HCT116 (cell line): ENCODE measurements around the gene CAMSAP1. TPM values are rescaled to one million over a fixed set of nuclear protein-coding genes. Genes with fewer than 3 reads are reported as not detected.

Experiments
- ATAC-seq: fragments of 200-7000 bp; cut with Tn5 transposase; 2 replicates; pipeline ENCODE4 v1.9.1; 2020; ENCODE audit warnings: mild to moderate bottlenecking, moderate library complexity
- BruUV-seq: library from RNA; stranded (reverse); fragments of 400-500 nt; replicated peaks from 2 replicates; lab custom pipeline; 2021; lab: Mats Ljungman, UMichigan
- CTCF ChIA-PET: fragments of 300-600 bp; sonication (Branson Sonifier 250); formaldehyde crosslinking; loops from one replicate; lab custom pipeline; 2021; ENCODE audit warnings: antibody characterized with exemption; lab: Charles Lee
- POLR2A ChIA-PET: fragments of 300-600, 350-600 bp; sonication (Branson Sonifier 250); formaldehyde crosslinking; loops from one replicate; lab custom pipeline; 2021; ENCODE audit warnings: antibody characterized with exemption; lab: Charles Lee
- RAD21 ChIA-PET, 2 experiments: fragments of 300-600 bp; sonication (Branson Sonifier 250); formaldehyde crosslinking; loops; one replicate each; lab custom pipeline; 2023; ENCODE audit warnings: low total read pairs in 2 of 2; ENCODE audit not compliant: uncharacterized antibody in 2 of 2, unreplicated experiment in 2 of 2, low non-redundant PET in 1 of 2; lab: Charles Lee
- DNase-seq: peaks from one replicate; pipeline ENCODE4 v3.0.0-alpha.2; 2010; ENCODE audit warnings: low read depth, low spot score
- H2AFZ ChIP-seq: fragments of 200-600 bp; shearing (Covaris generic), sonication (generic); 2 replicates; pipeline ENCODE4 v1.6.1; 2017; ENCODE audit warnings: low read depth, mixed run types, mixed read lengths, antibody characterized with exemption, low read length; ENCODE audit not compliant: poor library complexity, severe bottlenecking
- H3K27ac ChIP-seq: 2 replicates; pipeline ENCODE4 v1.5.1; 2012; ENCODE audit warnings: low read depth, low read length
- H3K27me3 ChIP-seq: fragments of 200-600 bp; sonication (generic); 2 replicates; pipeline ENCODE4 v1.6.1; 2016; ENCODE audit warnings: mixed run types, low read length, mixed read lengths; ENCODE audit not compliant: insufficient read depth
- H3K36me3 ChIP-seq, 2 experiments: fragments of 200-500 bp in 1 of 2; fragments of 200-600 bp in 1 of 2; sonication (Bioruptor generic) in 1 of 2; sonication (generic) in 1 of 2; 2 replicates each; pipeline versions ENCODE4 v1.5.1 to v1.6.1; 2014 to 2016; ENCODE audit warnings: low read length in 2 of 2, inconsistent platforms in 1 of 2, mixed read lengths in 1 of 2, mixed run types in 1 of 2; ENCODE audit not compliant: insufficient read depth in 2 of 2, control insufficient read depth in 1 of 2
- H3K4me1 ChIP-seq, 2 experiments: fragments of 200-600 bp in 1 of 2; sonication (generic) in 1 of 2; 2 replicates each; pipeline versions ENCODE4 v1.5.1 to v1.6.1; 2012 to 2017; ENCODE audit warnings: low read length in 2 of 2, inconsistent platforms in 1 of 2, mild to moderate bottlenecking in 1 of 2, mixed read lengths in 1 of 2, mixed run types in 1 of 2, moderate library complexity in 1 of 2; ENCODE audit not compliant: insufficient read depth in 2 of 2, control insufficient read depth in 1 of 2
- H3K4me2 ChIP-seq: fragments of 200-600 bp; sonication (generic); 2 replicates; pipeline ENCODE4 v1.6.1; 2017; ENCODE audit warnings: mixed run types, low read length, mixed read lengths
- H3K4me3 ChIP-seq, 2 experiments: fragments of 200-600 bp in 1 of 2; sonication (generic) in 1 of 2; replicated peaks in 1 of 2; 2 replicates each; pipeline ENCODE4 v1.5.1; 2011 to 2016; ENCODE audit warnings: low read length in 2 of 2, control low read depth in 1 of 2, low read depth in 1 of 2, mild to moderate bottlenecking in 1 of 2, mixed read lengths in 1 of 2, mixed run types in 1 of 2
- H3K79me2 ChIP-seq: fragments of 200-600 bp; sonication (generic); 2 replicates; pipeline ENCODE4 v1.6.1; 2017; ENCODE audit warnings: mild to moderate bottlenecking, mixed run types, low read length, moderate library complexity, mixed read lengths; ENCODE audit not compliant: insufficient read depth
- H3K9ac ChIP-seq: fragments of 200-600 bp; sonication (generic); 2 replicates; pipeline ENCODE4 v1.6.1; 2016; ENCODE audit warnings: low read length, mixed read lengths
- H3K9me2 ChIP-seq: fragments of 200-600 bp; sonication (generic), shearing (Covaris generic); 2 replicates; pipeline ENCODE4 v1.6.1; 2017; ENCODE audit warnings: mixed run types, mild to moderate bottlenecking, moderate library complexity; ENCODE audit not compliant: insufficient read depth
- H3K9me3 ChIP-seq, 2 experiments: fragments of 200-500 bp in 1 of 2; fragments of 200-600 bp in 1 of 2; sonication (Bioruptor generic) in 1 of 2; sonication (generic) in 1 of 2; 2 replicates each; pipeline ENCODE4 v1.6.1; 2014 to 2017; ENCODE audit warnings: low read length in 2 of 2, mixed read lengths in 2 of 2, inconsistent platforms in 1 of 2, low read depth in 1 of 2, mild to moderate bottlenecking in 1 of 2, mixed run types in 1 of 2, moderate library complexity in 1 of 2; ENCODE audit not compliant: control insufficient read depth in 1 of 2, insufficient read depth in 1 of 2
- H4K20me1 ChIP-seq: fragments of 200-600 bp; sonication (generic), shearing (Covaris generic); 2 replicates; pipeline ENCODE4 v1.6.1; 2017; ENCODE audit warnings: mixed run types, mild to moderate bottlenecking, moderate library complexity; ENCODE audit not compliant: insufficient read depth
- ATF3 ChIP-seq: IDR thresholded peaks from 2 replicates; pipeline ENCODE4 v1.6.1; 2012
- CBX3 ChIP-seq: IDR thresholded peaks from 2 replicates; pipeline ENCODE4 v1.6.1; 2012; ENCODE audit warnings: low read depth
- CEBPB ChIP-seq: IDR thresholded peaks from 2 replicates; pipeline ENCODE4 v1.6.1; 2012; ENCODE audit warnings: low read depth
- CTCF ChIP-seq, 3 experiments: fragments of 200-600 bp in 1 of 3; sonication (generic) in 1 of 3; IDR thresholded peaks in 2 of 3; conservative IDR thresholded peaks in 1 of 3; 2 replicates each; pipeline ENCODE4 v1.5.1; 2012 to 2017; ENCODE audit warnings: low read depth in 2 of 3, low read length in 2 of 3, antibody characterized with exemption in 1 of 3, borderline replicate concordance in 1 of 3, control low read depth in 1 of 3, mild to moderate bottlenecking in 1 of 3, mixed read lengths in 1 of 3, mixed run types in 1 of 3, moderate library complexity in 1 of 3; ENCODE audit not compliant: insufficient read depth in 1 of 3
- EGR1 ChIP-seq: IDR thresholded peaks from 2 replicates; pipeline ENCODE4 v1.6.1; 2012; ENCODE audit warnings: low read depth
- EZH2phosphoT487 ChIP-seq: fragments of 200-600 bp; IDR thresholded peaks from 2 replicates; pipeline ENCODE4 v1.6.1; 2018; ENCODE audit warnings: antibody characterized with exemption, borderline replicate concordance
- FOSL1 ChIP-seq: IDR thresholded peaks from 2 replicates; pipeline ENCODE4 v1.6.1; 2012; ENCODE audit warnings: low read depth
- JUND ChIP-seq: IDR thresholded peaks from 2 replicates; pipeline ENCODE4 v1.6.1; 2012
- POLR2A ChIP-seq: IDR thresholded peaks from 2 replicates; pipeline ENCODE4 v1.7.0; 2011; ENCODE audit warnings: borderline replicate concordance; ENCODE audit not compliant: insufficient read depth, insufficient read length; ENCODE audit errors: extremely low read depth
- REST ChIP-seq: IDR thresholded peaks from 2 replicates; pipeline ENCODE4 v1.6.1; 2012; ENCODE audit warnings: low read depth
- SP1 ChIP-seq: IDR thresholded peaks from 2 replicates; pipeline ENCODE4 v1.6.1; 2012; ENCODE audit warnings: low read depth
- SRF ChIP-seq: IDR thresholded peaks from 2 replicates; pipeline ENCODE4 v1.6.1; 2012; ENCODE audit warnings: low read depth
- TCF7L2 ChIP-seq: IDR thresholded peaks from 2 replicates; pipeline ENCODE4 v1.7.0; 2011; ENCODE audit warnings: borderline replicate concordance, inconsistent platforms; ENCODE audit not compliant: insufficient read depth, insufficient read length; ENCODE audit errors: extremely low read depth
- YY1 ChIP-seq: IDR thresholded peaks from 2 replicates; pipeline ENCODE4 v1.6.1; 2011; ENCODE audit warnings: low read length, low read depth, moderate library complexity, mild to moderate bottlenecking; ENCODE audit not compliant: insufficient replicate concordance; ENCODE audit errors: extremely low read depth
- ZBTB33 ChIP-seq: IDR thresholded peaks from 2 replicates; pipeline ENCODE4 v1.6.1; 2011; ENCODE audit warnings: mild to moderate bottlenecking, low read length, moderate library complexity; ENCODE audit not compliant: insufficient replicate concordance; ENCODE audit errors: extremely low read depth
- ZFX ChIP-seq: fragments of 450-650 bp; IDR thresholded peaks from 2 replicates; pipeline ENCODE4 v1.6.1; 2017
- ZNF274 ChIP-seq: fragments of 200-500 bp; sonication (Bioruptor generic); IDR thresholded peaks from 2 replicates; pipeline ENCODE4 v1.6.1; 2014; ENCODE audit warnings: mild to moderate bottlenecking, low read depth, low read length, inconsistent platforms
- intact Hi-C: fragments of 100-400 bp; cut with micrococcal nuclease; formaldehyde crosslinking; loops from 2 replicates; pipeline ENCODE4 v1.10.0; 2022
- total RNA-seq: library from RNA; stranded (reverse); gene quantifications from one replicate; pipeline ENCODE4 v1.2.1, GENCODE V29; 2021; ENCODE audit not compliant: unreplicated experiment
- TF ChIP-seq, protein P1 (sequence below): IDR thresholded peaks from 2 replicates; pipeline ENCODE4 v1.6.1; 2012

The CAMSAP1 gene
- total RNA-seq, 1 experiment from 2014 or later: 33.1 TPM

DNA sequence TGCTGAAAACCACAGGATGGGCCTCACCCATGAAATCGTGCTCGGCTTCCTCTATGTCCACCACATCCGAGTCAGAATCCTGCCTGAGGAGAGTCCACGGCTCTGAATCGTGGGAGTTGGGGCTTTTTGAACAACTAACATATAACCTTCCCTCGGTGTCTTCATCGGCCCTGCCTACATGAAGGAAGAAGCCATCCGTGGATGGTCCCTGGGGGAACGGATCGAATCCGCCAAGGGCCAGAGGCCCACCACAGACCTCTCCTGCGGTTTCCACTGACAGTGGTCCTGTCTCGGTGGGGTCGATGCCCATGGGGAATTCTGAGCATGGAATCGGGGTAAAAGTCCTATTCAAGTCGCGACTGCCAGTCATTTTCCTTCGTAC, 85.0 kb downstream of the CAMSAP1 start:
- H3K9me2 ChIP-seq: no peaks in the 10 kb centered on the region
- no peak for DNase-seq
- no peaks in the 10 kb centered on the region for H3K9me3 ChIP-seq
- no peak overlapping the region for H3K4me2 ChIP-seq
- no peak overlapping the region for H3K9ac ChIP-seq
- TF ChIP-seq JUND (no peak), ATF3 (no peak), REST (no peak), EZH2phosphoT487 (no peak), ZNF274 (no peak), ZBTB33 (no peak), EGR1 (no peak), FOSL1 (no peak), SP1 (no peak), CTCF (IDR thresholded peaks at IDR 0.05 in 2 of 3, conservative IDR thresholded peaks at IDR 0.05 in 1 of 3; ENCODE audit: borderline replicate concordance in 1 of 3, insufficient read depth in 1 of 3, low read depth in 2 of 3, low read length in 2 of 3) (no peak), YY1 (no peak), CEBPB (no peak), SRF (no peak), ZFX (no peak), CBX3 (no peak), TCF7L2 (no peak), POLR2A (no peak)
- TF ChIP-seq, protein P1, sequence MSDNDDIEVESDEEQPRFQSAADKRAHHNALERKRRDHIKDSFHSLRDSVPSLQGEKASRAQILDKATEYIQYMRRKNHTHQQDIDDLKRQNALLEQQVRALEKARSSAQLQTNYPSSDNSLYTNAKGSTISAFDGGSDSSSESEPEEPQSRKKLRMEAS: no peak
- TF ChIP-seq, all 23 proteins: peak for 0
- ChIA-PET POLR2A (no interaction called here), RAD21 (no interaction called here), CTCF (no interaction called here)
- TSS peak; percentile 34 for BruUV-seq
- Histone ChIP-seq H3K36me3 (peaks cover 28 to 36% of the 10 kb centered on the region in 2 experiments), H2AFZ (no peak overlapping the region), H3K79me2 (peaks cover 10% of the 10 kb centered on the region), H3K4me1 (no peaks in the 10 kb centered on the region), H4K20me1 (no peaks in the 10 kb centered on the region), H3K27ac (no peak overlapping the region), H3K4me3 (no peak overlapping the region), H3K27me3 (no peaks in the 10 kb centered on the region)
- ATAC-seq: no peak
- intact Hi-C loops: no loop called here
